Activated B cell treated with CpG ODN at 0.5 μM for 24 hours (primary cell): ENCODE results near the gene APOBEC3B. TPM values are rescaled to one million over a fixed set of nuclear protein-coding genes. Genes with fewer than 3 reads are reported as not detected.

Source experiments
- ATAC-seq: fragments of 200-7000 bp; cut with Tn5 transposase; one replicate; pipeline ENCODE4 v1.10.0; 2021; ENCODE audit warnings: low read depth, mild to moderate bottlenecking, moderate library complexity
- CTCF ChIA-PET: fragments of 350-600 bp; sonication (Branson Sonifier 250); formaldehyde crosslinking; loops from one replicate; lab custom pipeline; 2021; ENCODE audit warnings: antibody characterized with exemption; lab: Charles Lee
- POLR2A ChIA-PET: fragments of 350-600 bp; sonication (Branson Sonifier 250); formaldehyde crosslinking; loops from one replicate; lab custom pipeline; 2021; ENCODE audit warnings: antibody characterized with exemption; lab: Charles Lee
- DNase-seq: peaks from one replicate; pipeline ENCODE4 v3.0.0; 2022
- H3K27ac Mint-ChIP-seq: one replicate; pipeline ENCODE4 v1.8.0; 2020; ENCODE audit warnings: mixed read lengths
- H3K27me3 Mint-ChIP-seq: one replicate; pipeline ENCODE4 v1.8.0; 2021; ENCODE audit warnings: mixed read lengths
- H3K36me3 Mint-ChIP-seq: one replicate; pipeline ENCODE4 v1.8.0; 2021; ENCODE audit warnings: low read depth, mixed read lengths
- H3K4me1 Mint-ChIP-seq: one replicate; pipeline ENCODE4 v1.8.0; 2021; ENCODE audit warnings: mixed read lengths
- H3K4me3 Mint-ChIP-seq: one replicate; pipeline ENCODE4 v1.8.0; 2020; ENCODE audit warnings: mild to moderate bottlenecking, mixed read lengths
- H3K9me3 Mint-ChIP-seq: one replicate; pipeline ENCODE4 v1.8.0; 2020; ENCODE audit warnings: mixed read lengths
- CTCF ChIP-seq: fragments of 200-600 bp; IDR thresholded peaks from one replicate; pipeline ENCODE4 v1.8.0; 2022; ENCODE audit warnings: antibody characterized with exemption, mild to moderate bottlenecking
- intact Hi-C: fragments of 100-400 bp; cut with micrococcal nuclease; formaldehyde crosslinking; loops from one replicate; pipeline ENCODE4 v1.15.1; 2024
- total RNA-seq: library from RNA; stranded (reverse); gene quantifications from 2 replicates; pipeline ENCODE4 v1.2.3, GENCODE V29; 2022

Gene APOBEC3B
- total RNA-seq, 1 donor from 2014 or later = 8.0 TPM

GRCh38 chr22:38963872-38964271, 18.3 kb upstream of the APOBEC3B start:
- H3K36me3 Mint-ChIP-seq = no peaks in the 10 kb centered on the region
- no peak overlapping the region for H3K27ac Mint-ChIP-seq
- POLR2A ChIA-PET = no interaction called here
- DNase-seq (no peak), ATAC-seq (no peak)
- TF ChIP-seq CTCF = no peak
- H3K4me3 Mint-ChIP-seq = no peak overlapping the region
- intact Hi-C loops = no loop called here
- CTCF ChIA-PET = no interaction called here
- peaks cover under 1% of the 10 kb centered on the region for H3K27me3 Mint-ChIP-seq
- no peaks in the 10 kb centered on the region for H3K9me3 Mint-ChIP-seq
- peaks cover 20% of the 10 kb centered on the region for H3K4me1 Mint-ChIP-seq

GRCh38 chr22:38964306-38964705, 17.8 kb upstream of the APOBEC3B start:
- Mint-ChIP-seq H3K27me3 (no peaks in the 10 kb centered on the region), H3K4me3 (no peak overlapping the region), H3K4me1 (peaks cover 20% of the 10 kb centered on the region), H3K9me3 (no peaks in the 10 kb centered on the region), H3K36me3 (no peaks in the 10 kb centered on the region), H3K27ac (no peak overlapping the region)
- ChIA-PET CTCF (no interaction called here), POLR2A (no interaction called here)
- no peak for TF ChIP-seq CTCF
- ATAC-seq (no peak), DNase-seq (no peak)
- intact Hi-C loops = no loop called here

GRCh38 chr22:38964989-38965388, 17.2 kb upstream of the APOBEC3B start:
- no peaks in the 10 kb centered on the region for H3K27me3 Mint-ChIP-seq
- no peaks in the 10 kb centered on the region for H3K36me3 Mint-ChIP-seq
- peaks cover 20% of the 10 kb centered on the region for H3K4me1 Mint-ChIP-seq
- CTCF ChIA-PET = no interaction called here
- no peak overlapping the region for H3K27ac Mint-ChIP-seq
- no peak overlapping the region for H3K4me3 Mint-ChIP-seq
- ATAC-seq (no peak), DNase-seq (no peak)
- TF ChIP-seq CTCF = no peak
- no peaks in the 10 kb centered on the region for H3K9me3 Mint-ChIP-seq
- intact Hi-C loops = no loop called here
- POLR2A ChIA-PET = no interaction called here

GRCh38 chr22:38965614-38966379, 16.4 kb upstream of the APOBEC3B start:
- H3K36me3 Mint-ChIP-seq = no peaks in the 10 kb centered on the region
- H3K9me3 Mint-ChIP-seq = no peaks in the 10 kb centered on the region
- intact Hi-C loops = no loop called here
- no peak overlapping the region for H3K27ac Mint-ChIP-seq
- no peak for DNase-seq
- H3K4me1 Mint-ChIP-seq = peaks cover 20% of the 10 kb centered on the region
- ChIA-PET CTCF (no interaction called here), POLR2A (no interaction called here)
- no peak overlapping the region for H3K4me3 Mint-ChIP-seq
- H3K27me3 Mint-ChIP-seq = peaks cover 5% of the 10 kb centered on the region
- TF ChIP-seq CTCF = no peak
- ATAC-seq = no peak

- H3K27ac Mint-ChIP-seq = no peak overlapping the region
- no peaks in the 10 kb centered on the region for H3K36me3 Mint-ChIP-seq
- DNase-seq = no peak
- H3K4me3 Mint-ChIP-seq = no peak overlapping the region
- no peaks in the 10 kb centered on the region for H3K9me3 Mint-ChIP-seq
- intact Hi-C loops = no loop called here
- ChIA-PET CTCF (no interaction called here), POLR2A (no interaction called here)
- TF ChIP-seq CTCF = no peak
- peaks cover 20% of the 10 kb centered on the region for H3K4me1 Mint-ChIP-seq
- H3K27me3 Mint-ChIP-seq = peaks cover 5% of the 10 kb centered on the region
- ATAC-seq = no peak
These were observed 15.8 kb upstream of the APOBEC3B start for GRCh38 chr22:38966380-38966702.
